ES-I3 (cell line): ENCODE data around the gene ABCG8.

Experiments
- H3K36me3 ChIP-seq: 2 replicates; pipeline ENCODE4 v1.6.1; 2013; ENCODE audit warnings: mild to moderate bottlenecking, low read length, control low read depth, moderate library complexity; ENCODE audit not compliant: insufficient read depth
- H3K4me1 ChIP-seq: 2 replicates; pipeline ENCODE4 v1.6.1; 2013; ENCODE audit warnings: mild to moderate bottlenecking, control low read depth, low read length; ENCODE audit not compliant: insufficient read depth
- H3K9ac ChIP-seq: 2 replicates; pipeline ENCODE4 v1.6.1; 2013; ENCODE audit warnings: low read depth, mild to moderate bottlenecking, low read length, moderate library complexity
- H3K9me3 ChIP-seq: 2 replicates; pipeline ENCODE4 v1.6.1; 2013; ENCODE audit warnings: mild to moderate bottlenecking, low read length, moderate library complexity; ENCODE audit not compliant: control insufficient read depth, insufficient read depth

ABCG8 gene

GRCh38 chr2:43872151-43872550 lies 33.4 kb downstream of the ABCG8 start:
- no peaks in the 10 kb centered on the region for H3K9me3 ChIP-seq
- H3K4me1 ChIP-seq: no peaks in the 10 kb centered on the region
- H3K36me3 ChIP-seq: no peaks in the 10 kb centered on the region
- no peak overlapping the region for H3K9ac ChIP-seq

- Histone ChIP-seq H3K4me1 (peaks cover 6% of the 10 kb centered on the region; the same call in 1 of the 2 replicates), H3K9me3 (no peaks in the 10 kb centered on the region), H3K9ac (no peak overlapping the region), H3K36me3 (no peaks in the 10 kb centered on the region)
These were observed 36.1 kb downstream of the ABCG8 start for GRCh38 chr2:43874776-43875451.

GRCh38 chr2:43877782-43878464 lies 39.2 kb downstream of the ABCG8 start:
- peaks cover 6% of the 10 kb centered on the region; the same call in 1 of the 2 replicates for H3K4me1 ChIP-seq
- H3K9me3 ChIP-seq: no peaks in the 10 kb centered on the region
- 0 out of 2 replicates have a peak, but pooled peaks cover 2% of the 10 kb centered on the region for H3K36me3 ChIP-seq
- no peak overlapping the region for H3K9ac ChIP-seq

- Histone ChIP-seq H3K36me3 (0 out of 2 replicates have a peak, but pooled peaks cover 2% of the 10 kb centered on the region), H3K4me1 (peaks cover 6% of the 10 kb centered on the region; the same call in 1 of the 2 replicates), H3K9ac (no peak overlapping the region), H3K9me3 (no peaks in the 10 kb centered on the region)
These were observed 40.5 kb downstream of the ABCG8 start for GRCh38 chr2:43879261-43879660.

- Histone ChIP-seq H3K36me3 (peaks cover 5% of the 10 kb centered on the region; the same call in 1 of the 2 replicates), H3K4me1 (peaks cover 6% of the 10 kb centered on the region; the same call in 1 of the 2 replicates), H3K9ac (no peak overlapping the region), H3K9me3 (no peaks in the 10 kb centered on the region)
These were observed 41.7 kb downstream of the ABCG8 start for GRCh38 chr2:43880471-43880870.

- Histone ChIP-seq H3K4me1 (peaks cover 6% of the 10 kb centered on the region; the same call in 1 of the 2 replicates), H3K9me3 (no peaks in the 10 kb centered on the region), H3K36me3 (peaks cover 5% of the 10 kb centered on the region; the same call in 1 of the 2 replicates), H3K9ac (no peak overlapping the region)
These were observed 42.2 kb downstream of the ABCG8 start for GRCh38 chr2:43880952-43881351.

- H3K36me3 ChIP-seq: peaks cover 12% of the 10 kb centered on the region
- H3K4me1 ChIP-seq: peaks cover 6% of the 10 kb centered on the region; the same call in 1 of the 2 replicates
- no peaks in the 10 kb centered on the region for H3K9me3 ChIP-seq
- H3K9ac ChIP-seq: no peak overlapping the region
These were observed 43.5 kb downstream of the ABCG8 start for GRCh38 chr2:43882312-43882711.

- no peak overlapping the region for H3K9ac ChIP-seq
- H3K9me3 ChIP-seq: no peaks in the 10 kb centered on the region
- peaks cover 30% of the 10 kb centered on the region for H3K36me3 ChIP-seq
- no peaks in the 10 kb centered on the region for H3K4me1 ChIP-seq
These were observed 45.9 kb downstream of the ABCG8 start for GRCh38 chr2:43884689-43885088.

- Histone ChIP-seq H3K4me1 (no peaks in the 10 kb centered on the region), H3K9ac (no peak overlapping the region), H3K36me3 (peaks cover 35% of the 10 kb centered on the region), H3K9me3 (no peaks in the 10 kb centered on the region)
These were observed 46.4 kb downstream of the ABCG8 start for GRCh38 chr2:43885132-43885632.

GRCh38 chr2:43887176-43887575 lies 48.4 kb downstream of the ABCG8 start:
- Histone ChIP-seq H3K4me1 (no peaks in the 10 kb centered on the region), H3K9me3 (no peaks in the 10 kb centered on the region), H3K9ac (no peak overlapping the region), H3K36me3 (peaks cover 45% of the 10 kb centered on the region)

- Histone ChIP-seq H3K9ac (no peak overlapping the region), H3K36me3 (peaks cover 63% of the 10 kb centered on the region), H3K9me3 (no peaks in the 10 kb centered on the region), H3K4me1 (no peaks in the 10 kb centered on the region)
These were observed 50.6 kb downstream of the ABCG8 start for GRCh38 chr2:43889416-43889815.

GRCh38 chr2:43890855-43891254 lies 52.1 kb downstream of the ABCG8 start:
- peaks cover 68% of the 10 kb centered on the region for H3K36me3 ChIP-seq
- no peak overlapping the region for H3K9ac ChIP-seq
- no peaks in the 10 kb centered on the region for H3K9me3 ChIP-seq
- no peaks in the 10 kb centered on the region for H3K4me1 ChIP-seq

GRCh38 chr2:43894743-43895142 lies 56.0 kb downstream of the ABCG8 start:
- no peak overlapping the region for H3K9ac ChIP-seq
- H3K36me3 ChIP-seq: peaks cover 61% of the 10 kb centered on the region
- H3K9me3 ChIP-seq: no peaks in the 10 kb centered on the region
- H3K4me1 ChIP-seq: 0 out of 2 replicates have a peak, but pooled peaks cover 3% of the 10 kb centered on the region

- H3K36me3 ChIP-seq: peaks cover 47% of the 10 kb centered on the region
- 0 out of 2 replicates have a peak, but pooled peaks cover 3% of the 10 kb centered on the region for H3K4me1 ChIP-seq
- H3K9ac ChIP-seq: no peak overlapping the region
- no peaks in the 10 kb centered on the region for H3K9me3 ChIP-seq
These were observed 58.1 kb downstream of the ABCG8 start for GRCh38 chr2:43896906-43897305.

- Histone ChIP-seq H3K9me3 (no peaks in the 10 kb centered on the region), H3K4me1 (0 out of 2 replicates have a peak, but pooled peaks cover 3% of the 10 kb centered on the region), H3K9ac (no peak overlapping the region), H3K36me3 (peaks cover 41% of the 10 kb centered on the region)
These were observed 58.7 kb downstream of the ABCG8 start for GRCh38 chr2:43897492-43897891.
